K562 (cell line): Measurements from ENCODE around the gene TALDO1. TPM values are rescaled to one million over a fixed set of nuclear protein-coding genes. Genes with fewer than 3 reads are reported as not detected.

Experiments
- CBX1 ChIP-seq: sonication (generic); IDR thresholded peaks from 2 replicates; pipeline ENCODE4 v1.6.1; 2016; ENCODE audit warnings: antibody characterized with exemption, low read depth, mild to moderate bottlenecking
- EP400 ChIP-seq: fragments of 450-650 bp; IDR thresholded peaks from 2 replicates; pipeline ENCODE4 v1.6.1; 2017; ENCODE audit warnings: antibody characterized with exemption, mild to moderate bottlenecking, moderate library complexity
- HDAC1 ChIP-seq, 2 experiments: fragments of 450-650 bp; IDR thresholded peaks; 2 replicates each; pipeline ENCODE4 v1.6.1; 2016 to 2017; ENCODE audit warnings: inconsistent platforms in 1 of 2, mild to moderate bottlenecking in 1 of 2, moderate library complexity in 1 of 2
- L3MBTL2 ChIP-seq: fragments of 450-650 bp; IDR thresholded peaks from 2 replicates; pipeline ENCODE4 v1.6.1; 2016; ENCODE audit warnings: mild to moderate bottlenecking, moderate library complexity
- NFIX ChIP-seq: fragments of 250-450 bp; sonication (Bioruptor Pico); IDR thresholded peaks from 2 replicates; pipeline ENCODE4 v1.4.0; 2020; ENCODE audit warnings: low read depth, mild to moderate bottlenecking, moderate library complexity
- RBFOX2 ChIP-seq: fragments of 200-400 bp; formaldehyde crosslinking; IDR thresholded peaks from 2 replicates; pipeline ENCODE4 v1.6.1; 2017; ENCODE audit warnings: low read depth, mild to moderate bottlenecking, low read length, moderate library complexity
- RFX1 ChIP-seq: fragments of 450-650 bp; IDR thresholded peaks from 2 replicates; pipeline ENCODE4 v1.6.1; 2016; ENCODE audit warnings: mild to moderate bottlenecking, moderate library complexity
- SMARCA5 ChIP-seq: fragments of 450-650 bp; IDR thresholded peaks from 2 replicates; pipeline ENCODE4 v1.6.1; 2016
- TBP ChIP-seq: optimal IDR thresholded peaks from 2 replicates; pipeline ENCODE3; 2011; ENCODE audit warnings: low read depth, low read length, improper control_type of control experiment
- TRIM24 ChIP-seq, 2 experiments: fragments of 450-650 bp; IDR thresholded peaks; 2 replicates each; pipeline ENCODE4 v1.6.1; 2016
- ZBTB1 ChIP-seq: sonication (generic); formaldehyde crosslinking; IDR thresholded peaks from 2 replicates; pipeline ENCODE4 v1.8.1; 2023; ENCODE audit warnings: missing genetic modification reagents, low read depth, mild to moderate bottlenecking, borderline replicate concordance
- ZNF586 ChIP-seq: fragments of 450-650 bp; formaldehyde crosslinking; conservative IDR thresholded peaks from 2 replicates; pipeline ENCODE4 v1.4.0; 2020; ENCODE audit warnings: mild to moderate bottlenecking, moderate library complexity
- ZNF77 ChIP-seq: fragments of 250-450 bp; sonication (Bioruptor Pico); IDR thresholded peaks from 2 replicates; pipeline ENCODE4 v1.5.0; 2020
- polyA plus RNA-seq, 8 experiments: library from polyadenylated mRNA; depleted of rRNA in 4 of 8; stranded (reverse) in 5 of 8; unstranded in 3 of 8; fragments of >200 nt; fragmentation: Nextera tagmentation in 2 of 8; fragmentation: Illumina TruSeq in 1 of 8; extraction: Ambion mirVana in 2 of 8; extraction: Trizol in 1 of 8; gene quantifications; 2 replicates each; pipeline versions ENCODE4 v1.2.1 to v1.2.3, GENCODE V29; 2011 to 2014; ENCODE audit warnings: inconsistent platforms in 1 of 8, missing spikeins in 1 of 8
- total RNA-seq, 7 experiments: library from RNA; depleted of rRNA in 6 of 7; stranded (reverse); fragments of >200 nt in 6 of 7; fragmentation: Illumina TruSeq in 2 of 7; extraction: Trizol in 2 of 7; gene quantifications; 2 replicates each; pipeline versions ENCODE4 v1.2.1 to v1.2.3, GENCODE V29; 2011 to 2021; ENCODE audit warnings: low replicate concordance in 1 of 7
- TF ChIP-seq, protein P1 (sequence below): fragments of 450-650 bp; IDR thresholded peaks from 2 replicates; pipeline ENCODE4 v1.6.1; 2016; ENCODE audit warnings: mild to moderate bottlenecking, moderate library complexity
- TF ChIP-seq, protein P2 (sequence below): fragments of 450-650 bp; IDR thresholded peaks from 2 replicates; pipeline ENCODE4 v1.6.1; 2014; ENCODE audit warnings: low read depth, mild to moderate bottlenecking, moderate library complexity, borderline replicate concordance

TALDO1 gene
- total and polyA plus RNA-seq, 9 of the 15 experiments (the other 6 are each of a cell fraction or from before 2014, with no cell fraction given), result 260 to 541 (median 441) TPM

- TF ChIP-seq, protein P1, sequence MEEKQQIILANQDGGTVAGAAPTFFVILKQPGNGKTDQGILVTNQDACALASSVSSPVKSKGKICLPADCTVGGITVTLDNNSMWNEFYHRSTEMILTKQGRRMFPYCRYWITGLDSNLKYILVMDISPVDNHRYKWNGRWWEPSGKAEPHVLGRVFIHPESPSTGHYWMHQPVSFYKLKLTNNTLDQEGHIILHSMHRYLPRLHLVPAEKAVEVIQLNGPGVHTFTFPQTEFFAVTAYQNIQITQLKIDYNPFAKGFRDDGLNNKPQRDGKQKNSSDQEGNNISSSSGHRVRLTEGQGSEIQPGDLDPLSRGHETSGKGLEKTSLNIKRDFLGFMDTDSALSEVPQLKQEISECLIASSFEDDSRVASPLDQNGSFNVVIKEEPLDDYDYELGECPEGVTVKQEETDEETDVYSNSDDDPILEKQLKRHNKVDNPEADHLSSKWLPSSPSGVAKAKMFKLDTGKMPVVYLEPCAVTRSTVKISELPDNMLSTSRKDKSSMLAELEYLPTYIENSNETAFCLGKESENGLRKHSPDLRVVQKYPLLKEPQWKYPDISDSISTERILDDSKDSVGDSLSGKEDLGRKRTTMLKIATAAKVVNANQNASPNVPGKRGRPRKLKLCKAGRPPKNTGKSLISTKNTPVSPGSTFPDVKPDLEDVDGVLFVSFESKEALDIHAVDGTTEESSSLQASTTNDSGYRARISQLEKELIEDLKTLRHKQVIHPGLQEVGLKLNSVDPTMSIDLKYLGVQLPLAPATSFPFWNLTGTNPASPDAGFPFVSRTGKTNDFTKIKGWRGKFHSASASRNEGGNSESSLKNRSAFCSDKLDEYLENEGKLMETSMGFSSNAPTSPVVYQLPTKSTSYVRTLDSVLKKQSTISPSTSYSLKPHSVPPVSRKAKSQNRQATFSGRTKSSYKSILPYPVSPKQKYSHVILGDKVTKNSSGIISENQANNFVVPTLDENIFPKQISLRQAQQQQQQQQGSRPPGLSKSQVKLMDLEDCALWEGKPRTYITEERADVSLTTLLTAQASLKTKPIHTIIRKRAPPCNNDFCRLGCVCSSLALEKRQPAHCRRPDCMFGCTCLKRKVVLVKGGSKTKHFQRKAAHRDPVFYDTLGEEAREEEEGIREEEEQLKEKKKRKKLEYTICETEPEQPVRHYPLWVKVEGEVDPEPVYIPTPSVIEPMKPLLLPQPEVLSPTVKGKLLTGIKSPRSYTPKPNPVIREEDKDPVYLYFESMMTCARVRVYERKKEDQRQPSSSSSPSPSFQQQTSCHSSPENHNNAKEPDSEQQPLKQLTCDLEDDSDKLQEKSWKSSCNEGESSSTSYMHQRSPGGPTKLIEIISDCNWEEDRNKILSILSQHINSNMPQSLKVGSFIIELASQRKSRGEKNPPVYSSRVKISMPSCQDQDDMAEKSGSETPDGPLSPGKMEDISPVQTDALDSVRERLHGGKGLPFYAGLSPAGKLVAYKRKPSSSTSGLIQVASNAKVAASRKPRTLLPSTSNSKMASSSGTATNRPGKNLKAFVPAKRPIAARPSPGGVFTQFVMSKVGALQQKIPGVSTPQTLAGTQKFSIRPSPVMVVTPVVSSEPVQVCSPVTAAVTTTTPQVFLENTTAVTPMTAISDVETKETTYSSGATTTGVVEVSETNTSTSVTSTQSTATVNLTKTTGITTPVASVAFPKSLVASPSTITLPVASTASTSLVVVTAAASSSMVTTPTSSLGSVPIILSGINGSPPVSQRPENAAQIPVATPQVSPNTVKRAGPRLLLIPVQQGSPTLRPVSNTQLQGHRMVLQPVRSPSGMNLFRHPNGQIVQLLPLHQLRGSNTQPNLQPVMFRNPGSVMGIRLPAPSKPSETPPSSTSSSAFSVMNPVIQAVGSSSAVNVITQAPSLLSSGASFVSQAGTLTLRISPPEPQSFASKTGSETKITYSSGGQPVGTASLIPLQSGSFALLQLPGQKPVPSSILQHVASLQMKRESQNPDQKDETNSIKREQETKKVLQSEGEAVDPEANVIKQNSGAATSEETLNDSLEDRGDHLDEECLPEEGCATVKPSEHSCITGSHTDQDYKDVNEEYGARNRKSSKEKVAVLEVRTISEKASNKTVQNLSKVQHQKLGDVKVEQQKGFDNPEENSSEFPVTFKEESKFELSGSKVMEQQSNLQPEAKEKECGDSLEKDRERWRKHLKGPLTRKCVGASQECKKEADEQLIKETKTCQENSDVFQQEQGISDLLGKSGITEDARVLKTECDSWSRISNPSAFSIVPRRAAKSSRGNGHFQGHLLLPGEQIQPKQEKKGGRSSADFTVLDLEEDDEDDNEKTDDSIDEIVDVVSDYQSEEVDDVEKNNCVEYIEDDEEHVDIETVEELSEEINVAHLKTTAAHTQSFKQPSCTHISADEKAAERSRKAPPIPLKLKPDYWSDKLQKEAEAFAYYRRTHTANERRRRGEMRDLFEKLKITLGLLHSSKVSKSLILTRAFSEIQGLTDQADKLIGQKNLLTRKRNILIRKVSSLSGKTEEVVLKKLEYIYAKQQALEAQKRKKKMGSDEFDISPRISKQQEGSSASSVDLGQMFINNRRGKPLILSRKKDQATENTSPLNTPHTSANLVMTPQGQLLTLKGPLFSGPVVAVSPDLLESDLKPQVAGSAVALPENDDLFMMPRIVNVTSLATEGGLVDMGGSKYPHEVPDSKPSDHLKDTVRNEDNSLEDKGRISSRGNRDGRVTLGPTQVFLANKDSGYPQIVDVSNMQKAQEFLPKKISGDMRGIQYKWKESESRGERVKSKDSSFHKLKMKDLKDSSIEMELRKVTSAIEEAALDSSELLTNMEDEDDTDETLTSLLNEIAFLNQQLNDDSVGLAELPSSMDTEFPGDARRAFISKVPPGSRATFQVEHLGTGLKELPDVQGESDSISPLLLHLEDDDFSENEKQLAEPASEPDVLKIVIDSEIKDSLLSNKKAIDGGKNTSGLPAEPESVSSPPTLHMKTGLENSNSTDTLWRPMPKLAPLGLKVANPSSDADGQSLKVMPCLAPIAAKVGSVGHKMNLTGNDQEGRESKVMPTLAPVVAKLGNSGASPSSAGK, result peak; percentile 80
- TF ChIP-seq TBP (peak; percentile 19), ZBTB1 (CRISPR knock-in tag) (peak; percentile 58; the same call in 1 of the 2 replicates), ZNF77 (CRISPR knock-in tag) (no peak), RFX1 (no peak), NFIX (CRISPR knock-in tag) (no peak), TRIM24 (IDR thresholded peaks at IDR 0.05) (peak in 1 of 2 experiments; percentile 25; a peak in 1 of 4 replicates), SMARCA5 (no peak), ZNF586 (CRISPR knock-in tag) (no peak), CBX1 (0 out of 2 replicates have a peak, but pooled peaks have one; percentile 50), RBFOX2 (peak; percentile 67), HDAC1 (IDR thresholded peaks at IDR 0.05) (0 out of 4 replicates have a peak, but pooled peaks of 1 of the 2 experiments have one; percentile 47), EP400 (peak; percentile 64; the same call in 1 of the 2 replicates), L3MBTL2 (peak; percentile 78)
- TF ChIP-seq, protein P2, sequence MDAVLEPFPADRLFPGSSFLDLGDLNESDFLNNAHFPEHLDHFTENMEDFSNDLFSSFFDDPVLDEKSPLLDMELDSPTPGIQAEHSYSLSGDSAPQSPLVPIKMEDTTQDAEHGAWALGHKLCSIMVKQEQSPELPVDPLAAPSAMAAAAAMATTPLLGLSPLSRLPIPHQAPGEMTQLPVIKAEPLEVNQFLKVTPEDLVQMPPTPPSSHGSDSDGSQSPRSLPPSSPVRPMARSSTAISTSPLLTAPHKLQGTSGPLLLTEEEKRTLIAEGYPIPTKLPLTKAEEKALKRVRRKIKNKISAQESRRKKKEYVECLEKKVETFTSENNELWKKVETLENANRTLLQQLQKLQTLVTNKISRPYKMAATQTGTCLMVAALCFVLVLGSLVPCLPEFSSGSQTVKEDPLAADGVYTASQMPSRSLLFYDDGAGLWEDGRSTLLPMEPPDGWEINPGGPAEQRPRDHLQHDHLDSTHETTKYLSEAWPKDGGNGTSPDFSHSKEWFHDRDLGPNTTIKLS, result 0 out of 2 replicates have a peak, but pooled peaks have one; percentile 53
Observed at GRCh38 chr11:726278-727220, 20.7 kb upstream of the TALDO1 start (continued).
